H9 (cell line): Measurements from ENCODE around the gene LRRC27. TPM values are rescaled to one million over a fixed set of nuclear protein-coding genes. Genes with fewer than 3 reads are reported as not detected.

Source experiments
- DNase-seq: peaks from one replicate; pipeline ENCODE4 v3.0.0-alpha.2; 2017
- H2AFZ ChIP-seq: one replicate; pipeline ENCODE4 v1.6.1; 2013; ENCODE audit warnings: mild to moderate bottlenecking, low read length, control low read depth, moderate library complexity
- H2AK5ac ChIP-seq: 2 replicates; pipeline ENCODE4 v1.6.1; 2013; ENCODE audit warnings: low read length, control low read depth, mixed read lengths; ENCODE audit not compliant: insufficient read length
- H2BK120ac ChIP-seq: one replicate; pipeline ENCODE4 v1.6.1; 2013; ENCODE audit warnings: low read depth, mild to moderate bottlenecking, low read length, control low read depth, inconsistent platforms; ENCODE audit not compliant: poor library complexity, severe bottlenecking
- H2BK12ac ChIP-seq: 2 replicates; pipeline ENCODE4 v1.6.1; 2013; ENCODE audit warnings: low read length, control low read depth, mixed read lengths, low read depth; ENCODE audit not compliant: insufficient read length
- H2BK15ac ChIP-seq: 2 replicates; pipeline ENCODE4 v1.6.1; 2013; ENCODE audit warnings: low read depth, low read length, control low read depth
- H2BK20ac ChIP-seq: one replicate; pipeline ENCODE4 v1.6.1; 2013; ENCODE audit warnings: low read depth, mild to moderate bottlenecking, low read length, control low read depth, inconsistent platforms; ENCODE audit not compliant: poor library complexity, severe bottlenecking
- H2BK5ac ChIP-seq: 2 replicates; pipeline ENCODE4 v1.6.1; 2013; ENCODE audit warnings: low read length, control low read depth, mixed read lengths; ENCODE audit not compliant: insufficient read length
- H3K14ac ChIP-seq: 2 replicates; pipeline ENCODE4 v1.6.1; 2013; ENCODE audit warnings: low read length, control low read depth; ENCODE audit not compliant: insufficient read depth
- H3K18ac ChIP-seq: 2 replicates; pipeline ENCODE4 v1.6.1; 2013; ENCODE audit warnings: low read depth, mild to moderate bottlenecking, mixed read lengths, low read length, control low read depth; ENCODE audit not compliant: insufficient read length
- H3K23ac ChIP-seq: 2 replicates; pipeline ENCODE4 v1.6.1; 2013; ENCODE audit warnings: low read length, control low read depth, mixed read lengths, low read depth; ENCODE audit not compliant: insufficient read length
- H3K23me2 ChIP-seq: 2 replicates; pipeline ENCODE4 v1.6.1; 2013; ENCODE audit warnings: low read depth, mild to moderate bottlenecking, mixed read lengths, low read length, control low read depth; ENCODE audit not compliant: insufficient read length, poor library complexity, severe bottlenecking
- H3K27ac ChIP-seq: 2 replicates; pipeline ENCODE4 v1.5.1; 2013; ENCODE audit warnings: low read length, control low read depth, mixed read lengths, low read depth; ENCODE audit not compliant: insufficient read length
- H3K27me3 ChIP-seq: 2 replicates; pipeline ENCODE4 v1.6.1; 2013; ENCODE audit warnings: low read length, control low read depth, inconsistent platforms; ENCODE audit not compliant: insufficient read depth
- H3K4ac ChIP-seq: 2 replicates; pipeline ENCODE4 v1.6.1; 2013; ENCODE audit warnings: low read depth, mild to moderate bottlenecking, control low read depth, inconsistent platforms, low read length, moderate library complexity
- H3K4me1 ChIP-seq: 2 replicates; pipeline ENCODE4 v1.6.1; 2013; ENCODE audit warnings: low read length, control low read depth, inconsistent platforms; ENCODE audit not compliant: insufficient read depth
- H3K4me2 ChIP-seq: 2 replicates; pipeline ENCODE4 v1.6.1; 2013; ENCODE audit warnings: low read length, control low read depth, mixed read lengths; ENCODE audit not compliant: insufficient read length, insufficient read depth
- H3K56ac ChIP-seq: 2 replicates; pipeline ENCODE4 v1.6.1; 2013; ENCODE audit warnings: low read depth, mild to moderate bottlenecking, mixed read lengths, low read length, control low read depth; ENCODE audit not compliant: insufficient read length
- H3K79me1 ChIP-seq: 2 replicates; pipeline ENCODE4 v1.6.1; 2013; ENCODE audit warnings: low read depth, mild to moderate bottlenecking, moderate library complexity, low read length, control low read depth, inconsistent platforms; ENCODE audit not compliant: insufficient read depth, poor library complexity, severe bottlenecking
- H3K79me2 ChIP-seq: 2 replicates; pipeline ENCODE4 v1.6.1; 2013; ENCODE audit warnings: low read length, control low read depth, inconsistent platforms; ENCODE audit not compliant: insufficient read depth
- H3K9ac ChIP-seq: 2 replicates; pipeline ENCODE4 v1.6.1; 2013; ENCODE audit warnings: low read length, control low read depth, mixed read lengths; ENCODE audit not compliant: insufficient read length; ENCODE audit errors: extremely low read depth
- H3K9me3 ChIP-seq: one replicate; pipeline ENCODE4 v1.6.1; 2013; ENCODE audit warnings: low read depth, low read length, inconsistent platforms; ENCODE audit not compliant: control insufficient read depth
- H3T11ph ChIP-seq: one replicate; pipeline ENCODE4 v1.6.1; 2013; ENCODE audit warnings: mild to moderate bottlenecking, low read length, control low read depth, inconsistent platforms
- H4K20me1 ChIP-seq: one replicate; pipeline ENCODE4 v1.6.1; 2013; ENCODE audit not compliant: control insufficient read depth, insufficient read length, insufficient read depth
- H4K5ac ChIP-seq: 2 replicates; pipeline ENCODE4 v1.6.1; 2013; ENCODE audit warnings: low read depth, mild to moderate bottlenecking, mixed read lengths, low read length, control low read depth; ENCODE audit not compliant: insufficient read length
- H4K8ac ChIP-seq: replicated peaks from 2 replicates; pipeline ENCODE4 v1.6.1; 2013; ENCODE audit warnings: low read length, control low read depth, mixed read lengths, low read depth; ENCODE audit not compliant: insufficient read length
- H4K91ac ChIP-seq: 2 replicates; pipeline ENCODE4 v1.6.1; 2013; ENCODE audit warnings: low read depth, mild to moderate bottlenecking, moderate library complexity, mixed read lengths, low read length, control low read depth; ENCODE audit not compliant: insufficient read length
- H3K27ac Mint-ChIP-seq, 3 experiments: 2 replicates in 2 of 3; 3 replicates in 1 of 3; pipeline ENCODE4 v1.8.0; 2020 to 2021; ENCODE audit warnings: mixed read lengths in 3 of 3, mild to moderate bottlenecking in 1 of 3, moderate library complexity in 1 of 3
- H3K27me3 Mint-ChIP-seq: 2 replicates; pipeline ENCODE4 v1.8.0; 2021; ENCODE audit warnings: low read depth, mild to moderate bottlenecking, moderate library complexity, mixed read lengths
- H3K36me3 Mint-ChIP-seq, 3 experiments: 2 replicates in 2 of 3; 3 replicates in 1 of 3; pipeline ENCODE4 v1.8.0; 2020 to 2021; ENCODE audit warnings: low read depth in 3 of 3, mixed read lengths in 3 of 3; ENCODE audit not compliant: insufficient read depth in 1 of 3
- H3K4me1 Mint-ChIP-seq, 2 experiments: 2 replicates each; pipeline ENCODE4 v1.8.0; 2020; ENCODE audit warnings: mixed read lengths in 2 of 2
- H3K4me3 Mint-ChIP-seq, 2 experiments: 2 replicates in 1 of 2; 3 replicates in 1 of 2; pipeline ENCODE4 v1.8.0; 2020 to 2021; ENCODE audit warnings: mild to moderate bottlenecking in 2 of 2, mixed read lengths in 2 of 2, moderate library complexity in 1 of 2
- H3K9me3 Mint-ChIP-seq, 2 experiments: 2 replicates in 1 of 2; 3 replicates in 1 of 2; pipeline ENCODE4 v1.8.0; 2020; ENCODE audit warnings: mild to moderate bottlenecking in 2 of 2, mixed read lengths in 2 of 2, moderate library complexity in 1 of 2
- CTCF ChIP-seq: fragments of 200-600 bp; sonication (generic); conservative IDR thresholded peaks from 3 replicates; pipeline ENCODE4 v1.8.0; 2021; ENCODE audit warnings: antibody characterized with exemption, mild to moderate bottlenecking
- WGBS: extraction: QIAGEN DNeasy Blood & Tissue Kit; methylation state at CpG from one replicate; pipeline ENCODE4 v1.1.7; 2013; ENCODE audit warnings: missing lambda C conversion rate, low lambda C conversion rate, mixed read lengths; ENCODE audit not compliant: insufficient read length; ENCODE audit errors: extremely low coverage; 5-methylcytosine and 5-hydroxymethylcytosine counted together
- total RNA-seq: library from RNA; stranded (reverse); gene quantifications from 2 replicates; pipeline ENCODE4 v1.2.1, GENCODE V29; 2021

The LRRC27 gene
- total RNA-seq, 1 experiment from 2014 or later: 2.7 TPM

- Histone ChIP-seq H3T11ph (no peak overlapping the region), H3K18ac (no peak overlapping the region), H3K9ac (no peak overlapping the region), H3K79me2 (no peaks in the 10 kb centered on the region; the same call in 1 of the 2 replicates), H2BK120ac (no peak overlapping the region), H3K4me1 (peaks cover 6% of the 10 kb centered on the region; the same call in 1 of the 2 replicates), H4K91ac (no peak overlapping the region), H2BK15ac (no peak overlapping the region), H4K8ac (no peak overlapping the region), H4K5ac (no peak overlapping the region), H3K9me3 (no peaks in the 10 kb centered on the region), H3K23me2 (no peaks in the 10 kb centered on the region), H2BK20ac (no peak overlapping the region), H2AFZ (no peak overlapping the region), H3K79me1 (no peaks in the 10 kb centered on the region), H3K23ac (no peak overlapping the region), H2AK5ac (no peak overlapping the region), H3K4ac (no peak overlapping the region), H4K20me1 (peaks cover 4% of the 10 kb centered on the region), H2BK12ac (no peak overlapping the region), H3K27me3 (no peaks in the 10 kb centered on the region), H3K56ac (no peak overlapping the region), H3K4me2 (no peak overlapping the region), H3K27ac (no peak overlapping the region), H3K14ac (no peak overlapping the region; the same call in 1 of the 2 replicates), H2BK5ac (no peak overlapping the region)
- H3K4me3 Mint-ChIP-seq: no peak overlapping the region
- peaks cover 18 to 30% of the 10 kb centered on the region in 2 experiments for H3K4me1 Mint-ChIP-seq
- H3K27ac Mint-ChIP-seq: no peak overlapping the region
- H3K9me3 Mint-ChIP-seq: no peaks in the 10 kb centered on the region
- no CpG with 5 or more reads among the region's 32 CpGs for WGBS
- peaks cover 3 to 15% (median 8%) of the 10 kb centered on the region in 3 experiments; a peak in 6 of 7 replicates for H3K36me3 Mint-ChIP-seq
- no peak for DNase-seq
- H3K27me3 Mint-ChIP-seq: no peaks in the 10 kb centered on the region
- no peak for TF ChIP-seq CTCF
Observed at GRCh38 chr10:132404169-132404880, 72.3 kb downstream of the LRRC27 start.
